Common myeloid progenitor, CD34-positive (primary cell): Measurements from ENCODE around the gene CDK16.

ENCODE experiments used
- CTCF ChIA-PET: fragments of 350-600 bp; sonication (Branson Sonifier 250); formaldehyde crosslinking; loops from one replicate; lab custom pipeline; 2021; ENCODE audit warnings: antibody characterized with exemption; lab: Charles Lee
- POLR2A ChIA-PET: fragments of 350-600 bp; sonication (Branson Sonifier 250); formaldehyde crosslinking; loops from one replicate; lab custom pipeline; 2021; ENCODE audit warnings: antibody characterized with exemption; lab: Charles Lee
- DNase-seq, 3 donors: peaks; one replicate each; pipeline versions ENCODE4 v3.0.0 to v3.0.0-alpha.2; 2013
- H3K27ac ChIP-seq, 2 experiments: 1 replicate in 1 of 2; 2 replicates in 1 of 2; pipeline ENCODE4 v1.7.0; 2013; ENCODE audit warnings: inconsistent platforms in 2 of 2, low read length in 2 of 2, mild to moderate bottlenecking in 2 of 2, low read depth in 1 of 2, moderate library complexity in 1 of 2; ENCODE audit not compliant: severe bottlenecking in 2 of 2, insufficient read depth in 1 of 2, poor library complexity in 1 of 2
- H3K27me3 ChIP-seq, 5 experiments: replicated peaks in 2 of 5; 1 replicate in 3 of 5; 2 replicates in 2 of 5; pipeline versions ENCODE4 v1.6.1 to v1.7.0; 2013; ENCODE audit warnings: low read length in 4 of 5, mild to moderate bottlenecking in 2 of 5, moderate library complexity in 2 of 5, inconsistent platforms in 1 of 5; ENCODE audit not compliant: insufficient read depth in 5 of 5, control insufficient read depth in 4 of 5
- H3K36me3 ChIP-seq, 4 experiments: 1 replicate in 2 of 4; 2 replicates in 2 of 4; pipeline versions ENCODE4 v1.6.1 to v1.7.0; 2013; ENCODE audit warnings: low read length in 3 of 4, control low read depth in 1 of 4, mild to moderate bottlenecking in 1 of 4; ENCODE audit not compliant: control insufficient read depth in 4 of 4, insufficient read depth in 4 of 4
- H3K4me1 ChIP-seq, 4 experiments: 1 replicate in 3 of 4; 2 replicates in 1 of 4; pipeline versions ENCODE4 v1.6.1 to v1.7.1; 2013; ENCODE audit warnings: low read length in 3 of 4, mild to moderate bottlenecking in 3 of 4, control low read depth in 1 of 4, inconsistent platforms in 1 of 4, moderate library complexity in 1 of 4; ENCODE audit not compliant: control insufficient read depth in 4 of 4, insufficient read depth in 4 of 4; ENCODE audit errors: control extremely low read depth in 1 of 4
- H3K4me3 ChIP-seq, 7 experiments: 1 replicate in 4 of 7; 2 replicates in 3 of 7; pipeline versions ENCODE4 v1.5.1 to v1.7.0; 2013; ENCODE audit warnings: mild to moderate bottlenecking in 7 of 7, low read length in 6 of 7, moderate library complexity in 6 of 7, inconsistent platforms in 2 of 7, low read depth in 2 of 7, control low read depth in 1 of 7; ENCODE audit not compliant: insufficient read depth in 4 of 7, control insufficient read depth in 1 of 7; ENCODE audit errors: extremely low read depth in 1 of 7
- H3K9me3 ChIP-seq, 5 experiments: 1 replicate in 4 of 5; 2 replicates in 1 of 5; pipeline versions ENCODE4 v1.6.1 to v1.7.1; 2013; ENCODE audit warnings: low read length in 4 of 5, mild to moderate bottlenecking in 2 of 5, inconsistent platforms in 1 of 5, low read depth in 1 of 5, moderate library complexity in 1 of 5; ENCODE audit not compliant: control insufficient read depth in 4 of 5, insufficient read depth in 2 of 5; ENCODE audit errors: control extremely low read depth in 1 of 5
- WGBS: methylation state at CpG from one replicate; pipeline ENCODE4 v1.1.5; 2013; ENCODE audit not compliant: insufficient coverage; 5-methylcytosine and 5-hydroxymethylcytosine counted together

CDK16 gene

DNA sequence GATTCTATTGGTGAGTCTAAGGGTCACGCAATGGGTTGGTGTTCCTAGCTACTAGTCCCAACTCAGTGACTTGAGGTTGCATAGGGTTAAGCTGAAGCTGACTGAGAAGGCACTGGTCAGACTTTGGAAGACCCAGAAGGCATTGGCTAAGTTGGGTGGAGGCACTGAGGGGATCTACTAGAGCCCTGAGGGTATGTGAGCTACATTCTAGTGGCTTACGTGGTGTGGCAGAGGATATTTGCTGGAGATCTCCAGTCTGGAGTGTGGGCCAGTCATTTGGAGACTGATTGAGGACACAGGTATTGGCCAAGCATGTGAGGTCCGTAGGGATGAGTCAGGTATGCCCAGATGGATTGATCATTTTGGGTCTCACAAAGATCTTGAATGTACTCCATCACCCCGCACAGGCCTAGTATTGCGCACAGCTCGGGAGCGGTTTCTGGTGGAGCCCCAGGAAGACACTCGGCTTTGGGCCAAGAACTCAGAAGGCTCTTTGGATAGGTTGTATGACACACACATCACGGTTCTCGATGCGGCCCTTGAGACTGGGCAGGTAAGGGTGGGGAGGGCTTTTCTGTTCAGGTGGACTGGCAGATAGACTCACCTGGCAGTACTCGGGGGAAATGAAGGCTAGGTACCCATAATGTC is 21.5 kb downstream of the CDK16 start:
- CTCF ChIA-PET = no interaction called here
- 97% methylated on average over 11 of the region's 12 CpGs for WGBS
- H3K4me3 ChIP-seq = no peak overlapping the region

DNA sequence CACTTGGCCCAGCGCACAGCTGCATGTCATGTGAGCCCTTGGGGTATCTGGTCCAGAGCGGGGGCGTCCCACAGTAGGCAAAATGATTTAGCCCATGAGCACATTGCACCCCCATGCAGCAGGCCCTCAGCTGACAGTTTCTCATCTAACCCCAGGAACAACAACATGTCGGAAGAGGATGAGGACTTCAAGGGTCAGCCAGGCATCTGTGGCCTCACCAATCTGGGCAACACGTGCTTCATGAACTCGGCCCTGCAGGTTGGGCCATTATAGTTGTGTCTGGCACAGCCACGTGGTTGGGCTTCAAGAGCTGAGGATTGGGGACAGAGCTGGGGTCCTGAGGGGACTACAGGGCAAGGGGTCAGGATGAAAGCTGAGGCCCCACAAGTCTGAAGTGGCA is 22.1 kb downstream of the CDK16 start:
- no peak overlapping the region for H3K27ac ChIP-seq
- WGBS = 94% methylated on average over 7 of the region's 7 CpGs
- H3K27me3 ChIP-seq = peaks cover 0 to 71% (median 0%) of the 10 kb centered on the region in 5 experiments
- peaks cover 7 to 56% (median 28%) of the 10 kb centered on the region in 4 experiments for H3K36me3 ChIP-seq
- ChIA-PET POLR2A (no interaction called here), CTCF (no interaction called here)
- no peak overlapping the region for H3K4me3 ChIP-seq
- H3K9me3 ChIP-seq = peaks cover 0 to 3% (median 0%) of the 10 kb centered on the region in 5 experiments
- no peak for DNase-seq
- no peaks in the 10 kb centered on the region for H3K4me1 ChIP-seq

More for the DNA sequence above, 21.5 kb downstream of the CDK16 start:
- no peak for DNase-seq
- Histone ChIP-seq H3K4me1 (no peaks in the 10 kb centered on the region), H3K36me3 (peaks cover 7 to 52% (median 28%) of the 10 kb centered on the region in 4 experiments), H3K9me3 (peaks cover 0 to 3% (median 0%) of the 10 kb centered on the region in 5 experiments), H3K27me3 (peaks cover 0 to 65% (median 0%) of the 10 kb centered on the region in 5 experiments), H3K27ac (no peak overlapping the region)
- POLR2A ChIA-PET = no interaction called here

DNA sequence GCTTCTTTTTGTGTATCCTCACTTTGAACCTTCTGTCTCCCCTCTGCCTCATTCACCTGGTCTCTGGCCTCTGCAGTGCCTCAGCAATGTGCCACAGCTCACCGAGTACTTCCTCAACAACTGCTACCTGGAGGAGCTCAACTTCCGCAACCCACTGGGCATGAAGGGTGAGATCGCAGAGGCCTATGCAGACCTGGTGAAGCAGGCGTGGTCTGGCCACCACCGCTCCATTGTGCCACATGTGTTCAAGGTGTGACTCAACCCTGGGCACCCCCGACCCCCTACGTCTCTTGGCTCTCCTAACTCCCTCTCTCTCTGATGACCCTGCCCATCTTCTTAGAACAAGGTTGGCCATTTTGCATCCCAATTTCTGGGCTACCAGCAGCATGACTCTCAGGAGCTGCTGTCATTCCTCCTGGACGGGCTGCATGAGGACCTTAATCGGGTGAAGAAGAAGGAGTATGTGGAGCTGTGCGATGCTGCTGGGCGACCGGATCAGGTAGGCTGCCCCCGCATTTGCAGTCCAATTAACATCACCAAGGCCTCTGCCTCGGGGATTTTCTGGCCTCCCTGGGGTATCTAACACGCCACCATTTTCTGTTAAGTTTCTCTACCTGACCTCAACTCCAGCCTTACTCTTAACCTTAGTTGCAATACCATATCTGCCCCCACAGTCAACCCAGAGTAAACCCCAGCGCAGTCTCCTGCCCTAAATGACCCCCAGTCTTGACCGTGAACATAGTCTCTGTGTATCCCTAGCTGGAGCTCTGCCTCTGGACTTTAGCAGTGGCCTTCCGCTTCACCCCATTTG is 22.9 kb downstream of the CDK16 start:
- H3K27me3 ChIP-seq = peaks cover 0 to 70% (median 0%) of the 10 kb centered on the region in 5 experiments
- no peak for DNase-seq
- no peak overlapping the region for H3K27ac ChIP-seq
- peaks cover 7 to 63% (median 28%) of the 10 kb centered on the region in 4 experiments for H3K36me3 ChIP-seq
- no peak overlapping the region for H3K4me3 ChIP-seq
- WGBS = 94% methylated on average over 15 of the region's 18 CpGs
- H3K4me1 ChIP-seq = no peaks in the 10 kb centered on the region
- H3K9me3 ChIP-seq = peaks cover 0 to 3% (median 0%) of the 10 kb centered on the region in 5 experiments
- ChIA-PET POLR2A (no interaction called here), CTCF (interaction anchor here (1.3 kb wide), 2 partner anchors 16 to 17 kb away, joined by 3 to 4 read pairs; no protein-coding TSS in a partner anchor)

DNA sequence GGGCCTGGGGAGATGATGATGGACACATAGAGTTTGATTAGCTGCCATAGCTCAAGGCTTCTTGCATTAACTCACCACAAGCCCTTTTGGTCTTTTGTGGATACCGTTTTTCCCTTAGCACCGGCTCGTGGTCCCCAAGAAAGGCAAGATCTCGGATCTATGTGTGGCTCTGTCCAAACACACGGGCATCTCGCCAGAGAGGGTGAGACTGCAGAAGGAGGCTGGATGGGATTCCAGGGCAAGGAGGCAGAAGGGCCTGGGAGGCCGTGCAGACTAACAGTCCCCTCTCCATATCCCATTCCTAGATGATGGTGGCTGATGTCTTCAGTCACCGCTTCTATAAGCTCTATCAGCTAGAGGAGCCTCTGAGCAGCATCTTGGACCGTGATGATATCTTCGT is 23.8 kb downstream of the CDK16 start:
- no peak for DNase-seq
- ChIA-PET POLR2A (no interaction called here), CTCF (interaction anchor here (1.3 kb wide), 2 partner anchors 15 to 18 kb away, joined by 3 to 4 read pairs; no protein-coding TSS in a partner anchor)
- Histone ChIP-seq H3K36me3 (peaks cover 7 to 70% (median 30%) of the 10 kb centered on the region in 4 experiments), H3K27ac (no peak overlapping the region), H3K9me3 (peaks cover 0 to 3% (median 0%) of the 10 kb centered on the region in 5 experiments), H3K4me1 (no peaks in the 10 kb centered on the region), H3K27me3 (peaks cover 0 to 73% (median 0%) of the 10 kb centered on the region in 5 experiments), H3K4me3 (no peak overlapping the region)
- 91% methylated on average over 4 of the region's 10 CpGs for WGBS

DNA sequence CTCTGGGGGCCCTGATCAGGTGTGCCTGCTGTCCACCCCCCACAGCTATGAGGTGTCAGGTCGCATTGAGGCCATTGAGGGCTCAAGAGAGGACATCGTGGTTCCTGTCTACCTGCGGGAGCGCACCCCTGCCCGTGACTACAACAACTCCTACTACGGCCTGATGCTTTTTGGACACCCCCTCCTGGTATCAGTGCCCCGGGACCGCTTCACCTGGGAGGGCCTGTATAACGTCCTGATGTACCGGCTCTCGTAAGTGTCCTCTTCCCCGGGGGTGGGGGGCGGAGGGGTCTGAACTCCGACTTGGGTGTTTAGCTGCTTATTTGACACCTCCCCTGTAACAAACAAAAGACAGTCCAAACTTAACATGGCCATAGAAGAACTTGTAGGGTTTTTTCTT is 24.9 kb downstream of the CDK16 start:
- ChIA-PET POLR2A (no interaction called here), CTCF (no interaction called here)
- no peak for DNase-seq
- Histone ChIP-seq H3K4me1 (no peaks in the 10 kb centered on the region), H3K27me3 (peaks cover 0 to 76% (median 0%) of the 10 kb centered on the region in 5 experiments), H3K27ac (no peak overlapping the region), H3K4me3 (no peak overlapping the region), H3K9me3 (peaks cover 0 to 3% (median 0%) of the 10 kb centered on the region in 5 experiments), H3K36me3 (peaks cover 7 to 74% (median 31%) of the 10 kb centered on the region in 4 experiments)
- WGBS = 93% methylated on average over 8 of the region's 14 CpGs

DNA sequence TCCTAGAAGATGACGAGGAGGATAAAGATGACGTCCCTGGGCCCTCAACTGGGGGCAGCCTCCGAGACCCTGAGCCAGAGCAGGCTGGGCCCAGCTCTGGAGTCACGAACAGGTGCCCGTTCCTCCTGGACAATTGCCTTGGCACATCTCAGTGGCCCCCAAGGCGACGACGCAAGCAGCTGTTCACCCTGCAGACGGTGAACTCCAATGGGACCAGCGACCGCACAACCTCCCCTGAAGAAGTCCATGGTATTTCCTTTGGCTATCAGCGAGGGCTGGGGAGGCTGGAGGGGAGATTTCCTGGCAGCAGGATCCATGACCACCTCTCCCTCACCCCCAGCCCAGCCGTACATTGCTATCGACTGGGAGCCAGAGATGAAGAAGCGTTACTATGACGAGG is 26.2 kb downstream of the CDK16 start:
- Histone ChIP-seq H3K27me3 (peaks cover 0 to 79% (median 0%) of the 10 kb centered on the region in 5 experiments), H3K4me1 (no peaks in the 10 kb centered on the region), H3K9me3 (peaks cover 0 to 3% (median 0%) of the 10 kb centered on the region in 5 experiments), H3K4me3 (no peak overlapping the region), H3K36me3 (peaks cover 5 to 75% (median 27%) of the 10 kb centered on the region in 4 experiments), H3K27ac (no peak overlapping the region)
- 96% methylated on average over 11 of the region's 16 CpGs for WGBS
- CTCF ChIA-PET = no interaction called here
- DNase-seq = no peak
- POLR2A ChIA-PET = no interaction called here
